Cardiac muscle cell (in vitro differentiated cells and primary cell): ENCODE results near the gene GTF3C2. TPM values are rescaled to one million over a fixed set of nuclear protein-coding genes. Genes with fewer than 3 reads are reported as not detected.

Source experiments
- DNase-seq, 2 donors: peaks; one replicate each; pipeline versions ENCODE4 v3.0.0 to v3.0.0-alpha.2; 2010 to 2017; ENCODE audit warnings: low read depth in 1 of 2, low spot score in 1 of 2
- H3K27ac ChIP-seq: fragments of 200-600 bp; sonication (generic); 2 replicates; pipeline ENCODE4 v1.5.1; 2016
- H3K27me3 ChIP-seq: fragments of 200-600 bp; sonication (generic); 2 replicates; pipeline ENCODE4 v1.6.0; 2016; ENCODE audit warnings: control low read depth
- H3K36me3 ChIP-seq: fragments of 200-600 bp; sonication (generic); 2 replicates; pipeline ENCODE4 v1.5.1; 2016; ENCODE audit warnings: control low read depth
- H3K4me1 ChIP-seq: fragments of 200-600 bp; sonication (generic); 2 replicates; pipeline ENCODE4 v1.8.1; 2017; ENCODE audit warnings: low read depth, mild to moderate bottlenecking, mixed run types
- H3K4me3 ChIP-seq: fragments of 200-600 bp; sonication (generic); 2 replicates; pipeline ENCODE4 v1.5.1; 2016; ENCODE audit warnings: mild to moderate bottlenecking
- H3K9me3 ChIP-seq: fragments of 200-600 bp; sonication (generic); 2 replicates; pipeline ENCODE4 v1.5.1; 2017; ENCODE audit warnings: low read depth, mild to moderate bottlenecking, control low read depth
- CTCF ChIP-seq: IDR thresholded peaks from 2 replicates; pipeline ENCODE4 v1.5.1; 2012; ENCODE audit warnings: low read depth, mild to moderate bottlenecking, low read length
- polyA plus RNA-seq: library from polyadenylated mRNA; unstranded; fragments of >200 nt; fragmentation: Nextera tagmentation; extraction: Ambion mirVana; gene quantifications from 2 replicates; pipeline ENCODE4 v1.2.1, GENCODE V29; 2016
- total RNA-seq: library from RNA; depleted of rRNA; stranded (reverse); fragments of >200 nt; gene quantifications from 2 replicates; pipeline ENCODE4 v1.2.3, GENCODE V29; 2016

GTF3C2 gene
- total and polyA plus RNA-seq, 2 experiments from 2014 or later = 38.2 to 47.7 TPM

DNA sequence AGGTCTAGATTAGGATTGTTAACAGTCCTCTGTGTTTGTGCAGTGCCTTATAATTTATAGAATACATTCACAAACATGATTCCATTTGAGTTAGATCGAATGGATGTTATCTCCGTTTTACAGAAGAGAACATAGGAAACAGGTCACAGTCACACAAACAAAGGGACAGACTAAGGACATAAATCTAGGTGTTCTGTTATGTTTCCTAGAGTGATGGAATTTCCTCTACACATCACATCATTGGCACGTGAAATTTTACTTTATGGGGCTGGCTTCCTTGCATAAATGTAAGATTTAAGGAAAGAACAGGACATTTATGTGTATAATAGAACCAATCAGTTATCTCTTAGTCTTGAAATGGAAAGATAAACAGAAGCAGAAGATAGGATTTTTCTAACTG is 68.0 kb downstream of the GTF3C2 start:
- TF ChIP-seq CTCF = no peak
- no peaks in the 10 kb centered on the region for H3K36me3 ChIP-seq
- H3K9me3 ChIP-seq = no peaks in the 10 kb centered on the region
- peaks cover 34% of the 10 kb centered on the region for H3K4me1 ChIP-seq
- H3K4me3 ChIP-seq = no peak overlapping the region
- H3K27me3 ChIP-seq = no peaks in the 10 kb centered on the region
- H3K27ac ChIP-seq = no peak overlapping the region
- DNase-seq = no peak

DNA sequence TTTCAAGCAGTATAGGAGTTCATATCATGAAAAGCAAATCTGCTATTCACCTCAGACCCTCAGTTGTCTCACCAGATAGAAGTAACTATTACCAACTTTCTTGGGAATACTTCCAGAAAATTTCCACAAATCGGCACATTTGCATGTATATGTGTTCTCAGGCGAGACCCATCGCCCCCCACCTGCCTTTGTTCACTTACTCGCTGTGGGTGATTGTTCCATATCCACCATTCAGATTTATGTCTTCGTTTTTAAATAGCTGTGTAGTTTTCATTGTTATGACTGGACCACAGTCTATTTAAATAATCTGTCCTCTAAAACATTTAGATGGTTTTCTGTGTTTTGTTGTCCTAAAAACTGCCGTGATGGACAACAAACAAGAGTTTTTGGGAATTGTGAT is 71.1 kb downstream of the GTF3C2 start:
- Histone ChIP-seq H3K27me3 (no peaks in the 10 kb centered on the region), H3K9me3 (no peaks in the 10 kb centered on the region), H3K4me3 (no peak overlapping the region), H3K27ac (no peak overlapping the region), H3K36me3 (no peaks in the 10 kb centered on the region), H3K4me1 (peaks cover 43% of the 10 kb centered on the region)
- no peak for TF ChIP-seq CTCF
- no peak for DNase-seq

DNA sequence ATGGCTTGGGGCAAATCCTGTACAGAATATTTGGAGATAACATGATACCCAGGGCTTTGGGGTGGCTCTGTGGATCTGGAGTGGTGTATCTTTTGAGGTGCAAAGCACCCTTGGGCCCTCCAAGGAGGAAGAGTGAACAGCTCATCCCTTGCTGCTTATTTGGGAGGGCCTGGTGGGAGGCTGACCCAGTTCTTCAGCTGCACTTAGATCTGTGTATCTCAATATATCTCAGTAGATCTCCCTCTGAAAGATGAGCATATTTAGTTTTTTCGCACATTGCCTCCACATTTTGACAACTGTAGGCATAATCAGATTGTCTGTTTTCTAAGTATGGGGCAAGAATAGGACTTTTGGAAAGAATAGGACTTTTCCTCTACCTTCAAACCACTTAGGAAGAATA is 71.6 kb downstream of the GTF3C2 start:
- Histone ChIP-seq H3K9me3 (no peaks in the 10 kb centered on the region), H3K4me1 (peaks cover 48% of the 10 kb centered on the region), H3K36me3 (no peaks in the 10 kb centered on the region), H3K4me3 (no peak overlapping the region), H3K27me3 (no peaks in the 10 kb centered on the region), H3K27ac (no peak overlapping the region)
- TF ChIP-seq CTCF = no peak
- DNase-seq = no peak

DNA sequence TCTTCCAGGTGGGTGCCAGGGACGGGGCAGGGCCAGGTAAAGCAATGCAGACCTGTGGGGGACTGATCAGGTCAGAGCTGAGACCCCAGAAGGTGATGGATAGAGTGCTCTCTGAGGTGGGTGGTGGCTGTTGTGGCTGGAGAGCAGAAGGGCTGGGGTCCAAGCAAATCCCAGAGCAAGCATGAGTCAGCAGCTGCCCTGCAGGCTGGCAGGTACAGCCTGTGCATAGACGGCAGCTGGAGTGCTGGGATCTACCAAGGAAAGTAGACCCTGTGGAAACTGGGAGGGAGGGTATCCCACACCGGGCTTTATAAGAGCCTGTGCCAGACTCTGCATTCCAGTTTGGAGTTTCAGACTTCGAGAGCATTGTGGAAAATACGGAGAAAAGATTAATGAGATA is 73.7 kb downstream of the GTF3C2 start:
- Histone ChIP-seq H3K4me1 (peaks cover 49% of the 10 kb centered on the region), H3K36me3 (no peaks in the 10 kb centered on the region), H3K4me3 (peak overlapping the region; percentile 17), H3K27me3 (no peaks in the 10 kb centered on the region), H3K9me3 (no peaks in the 10 kb centered on the region), H3K27ac (peak overlapping the region; percentile 97)
- TF ChIP-seq CTCF = no peak
- peak in 1 of 2 donors; percentile 50 for DNase-seq

- peak in 1 of 2 donors; percentile 66 for DNase-seq
- peak within 1 kb of the TSS; percentile 97 for H3K27ac ChIP-seq
- peak within 1 kb of the TSS; percentile 17 for H3K4me3 ChIP-seq
Observed at GRCh38 chr2:27281855-27282559, 74.6 kb downstream of the GTF3C2 start, which contains the start of gene TRIM54. TRIM54 (plus strand) TSS chr2:27282429; CDS start chr2:27282732, 303 bp downstream.

More at GRCh38 chr2:27281855-27282559, 74.6 kb downstream of the GTF3C2 start, which contains the start of gene TRIM54:
- TF ChIP-seq CTCF = no peak
- Histone ChIP-seq H3K9me3 (no peaks in the 10 kb centered on the region), H3K4me1 (peaks cover 49% of the 10 kb centered on the region), H3K27me3 (no peaks in the 10 kb centered on the region), H3K36me3 (no peaks in the 10 kb centered on the region)
